T47D (cell line): ENCODE measurements around the gene PPP1R15B.
"Not testable (repeated sequence)": the region's sequence is repeated elsewhere in the genome, so short reads cannot be mapped to it uniquely, and the experiment has no call there.

Experiments used
- DNase-seq, 2 experiments: peaks; one replicate each; pipeline versions ENCODE4 v3.0.0 to v3.0.0-alpha.2; 2011 to 2012; ENCODE audit warnings: low read depth in 1 of 2, low spot score in 1 of 2
- JUND ChIP-seq: IDR thresholded peaks from 2 replicates; pipeline ENCODE4 v1.6.1; 2012; ENCODE audit warnings: low read depth
- in situ Hi-C: cut with HindIII; loops from 2 replicates; pipeline ENCODE4 v1.10.0; 2016; ENCODE audit warnings: low sequenced_read_pairs, low pct_unique_long_range_greater_than_20kb

PPP1R15B gene

DNA sequence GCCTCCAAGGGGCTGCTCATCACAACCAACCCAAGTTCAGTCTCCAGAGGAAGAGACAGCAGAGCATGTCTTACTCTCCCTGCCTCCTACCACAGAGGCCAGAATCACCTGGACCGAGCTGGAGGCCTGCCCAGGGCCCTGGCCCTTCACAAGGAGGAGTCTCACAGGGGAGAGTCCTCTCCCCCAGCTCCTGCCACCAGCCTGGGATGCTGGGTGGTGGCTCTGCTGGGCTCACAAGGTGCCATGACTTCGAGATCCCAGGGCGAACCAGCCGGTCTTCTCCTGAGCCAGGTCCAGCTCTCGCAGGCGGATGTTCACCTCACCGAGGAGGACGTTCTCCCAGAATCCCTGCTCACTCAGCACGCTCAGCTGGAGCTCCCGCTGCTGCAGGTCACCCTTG lies 13.0 kb upstream of the PPP1R15B start:
- no peak for TF ChIP-seq JUND
- in situ Hi-C loops = no loop called here
- DNase-seq = no peak

DNA sequence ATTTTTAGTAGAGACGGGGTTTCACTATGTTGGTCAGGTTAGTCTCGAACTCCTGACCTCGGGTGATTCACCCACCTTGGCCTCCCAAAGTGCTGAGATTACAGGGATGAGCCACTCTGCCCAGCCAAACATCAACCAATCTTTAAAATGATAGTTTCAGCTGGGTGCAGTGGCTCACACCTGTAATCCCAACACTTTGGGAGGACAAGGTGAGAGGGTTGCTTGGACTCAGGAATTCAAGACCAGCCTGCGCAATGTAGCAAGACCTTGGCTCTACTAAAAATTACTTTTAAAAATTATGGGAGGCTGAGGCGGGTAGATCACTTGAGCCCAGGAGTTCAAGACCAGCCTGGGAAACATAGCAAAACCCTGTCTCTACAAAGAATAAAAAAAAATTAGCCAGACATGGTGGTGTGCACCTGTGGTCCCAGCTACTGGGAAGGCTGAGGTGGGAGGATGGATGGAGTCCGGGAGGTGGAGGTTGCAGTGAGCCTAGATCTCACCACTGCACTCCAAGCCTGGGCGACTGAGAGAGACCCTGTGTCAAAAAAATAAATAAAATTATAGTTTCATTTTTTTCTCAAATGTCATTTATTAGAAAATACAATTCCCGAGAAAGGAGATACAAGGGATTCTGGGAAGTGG lies 10.6 kb upstream of the PPP1R15B start:
- in situ Hi-C loops, DNase-seq: not testable (repeated sequence)

DNA sequence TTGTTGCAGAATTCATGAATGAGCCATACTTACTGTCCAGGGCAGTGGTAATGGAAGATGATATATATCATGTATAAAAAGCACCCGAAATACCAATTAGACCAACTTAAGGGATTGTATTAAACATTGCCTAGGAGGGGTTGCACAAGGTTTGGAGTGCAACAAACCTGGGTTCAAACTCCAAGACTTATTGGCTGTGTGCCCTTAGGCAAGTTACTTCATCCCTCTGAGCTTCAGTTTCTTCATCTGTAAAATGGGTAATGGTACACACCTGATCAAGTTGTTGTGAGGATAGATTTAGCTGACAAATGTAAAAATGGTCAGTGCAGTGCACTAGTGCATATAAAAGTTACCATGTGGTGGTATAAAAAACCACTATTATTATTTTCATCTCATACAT lies 9.8 kb upstream of the PPP1R15B start:
- in situ Hi-C loops = no loop called here
- no peak for DNase-seq
- TF ChIP-seq JUND = no peak

DNA sequence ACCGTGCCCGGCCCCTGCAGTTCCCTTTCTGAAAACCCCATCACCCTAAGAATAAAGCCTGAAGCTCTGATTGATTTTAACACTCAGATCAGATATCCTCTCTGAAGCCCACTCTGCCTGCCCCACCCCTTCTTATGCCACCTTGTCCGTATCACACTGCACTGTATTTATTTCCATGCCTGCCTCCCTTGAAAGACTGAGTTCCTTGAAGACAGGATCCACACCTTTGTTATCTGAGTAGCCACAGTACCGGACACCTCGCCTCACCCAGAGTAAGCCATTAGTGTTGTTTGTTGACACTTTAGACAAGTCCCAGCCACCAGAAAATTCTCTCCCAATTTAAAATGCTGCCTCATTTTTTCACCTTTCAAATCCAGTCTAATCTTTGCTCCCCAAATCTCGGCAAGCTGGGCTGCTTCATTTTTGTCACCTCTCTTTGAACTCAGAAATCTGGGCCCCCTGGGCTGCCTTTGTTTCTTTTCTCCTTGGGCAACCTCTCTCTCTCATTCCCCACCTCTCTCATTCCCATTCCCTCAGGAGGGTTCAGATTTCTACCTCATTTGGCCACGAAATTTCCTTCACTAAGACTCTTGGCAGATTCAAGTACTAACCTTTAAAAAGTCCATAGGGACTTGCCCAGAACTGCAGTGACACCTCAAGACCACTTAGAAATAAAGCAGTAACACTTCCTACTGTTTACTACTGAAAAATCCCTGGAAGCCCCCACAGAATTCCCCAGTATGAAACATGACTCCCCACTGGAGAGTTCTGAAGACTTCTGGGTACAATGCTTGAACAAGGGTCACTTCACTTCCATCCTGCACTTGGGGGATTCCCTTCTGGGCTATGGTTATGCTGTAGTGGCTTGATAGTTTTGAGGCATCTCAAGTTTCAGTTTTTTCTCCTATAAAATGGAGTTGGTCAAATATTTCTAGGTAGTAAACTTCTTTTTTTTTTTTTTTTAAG lies 8.7 kb upstream of the PPP1R15B start:
- in situ Hi-C loops = no loop called here
- TF ChIP-seq JUND = no peak
- no peak for DNase-seq

DNA sequence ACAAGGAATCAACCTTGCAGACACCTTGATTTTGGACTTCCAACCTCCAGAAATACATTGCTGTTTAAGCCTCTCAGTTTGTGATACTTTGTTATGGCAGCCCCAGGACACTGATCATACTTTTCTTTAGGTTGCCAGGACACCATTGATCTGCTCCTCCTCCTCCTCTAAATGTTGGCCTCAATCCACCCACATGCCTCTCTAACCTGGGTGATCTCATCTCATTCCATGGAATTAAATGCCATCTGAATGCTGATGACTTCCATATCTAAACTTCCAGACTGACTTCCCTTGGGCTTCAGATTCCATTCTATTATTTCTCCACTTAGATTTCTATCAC lies 7.4 kb upstream of the PPP1R15B start:
- no peak for DNase-seq
- no peak for TF ChIP-seq JUND
- in situ Hi-C loops = no loop called here

DNA sequence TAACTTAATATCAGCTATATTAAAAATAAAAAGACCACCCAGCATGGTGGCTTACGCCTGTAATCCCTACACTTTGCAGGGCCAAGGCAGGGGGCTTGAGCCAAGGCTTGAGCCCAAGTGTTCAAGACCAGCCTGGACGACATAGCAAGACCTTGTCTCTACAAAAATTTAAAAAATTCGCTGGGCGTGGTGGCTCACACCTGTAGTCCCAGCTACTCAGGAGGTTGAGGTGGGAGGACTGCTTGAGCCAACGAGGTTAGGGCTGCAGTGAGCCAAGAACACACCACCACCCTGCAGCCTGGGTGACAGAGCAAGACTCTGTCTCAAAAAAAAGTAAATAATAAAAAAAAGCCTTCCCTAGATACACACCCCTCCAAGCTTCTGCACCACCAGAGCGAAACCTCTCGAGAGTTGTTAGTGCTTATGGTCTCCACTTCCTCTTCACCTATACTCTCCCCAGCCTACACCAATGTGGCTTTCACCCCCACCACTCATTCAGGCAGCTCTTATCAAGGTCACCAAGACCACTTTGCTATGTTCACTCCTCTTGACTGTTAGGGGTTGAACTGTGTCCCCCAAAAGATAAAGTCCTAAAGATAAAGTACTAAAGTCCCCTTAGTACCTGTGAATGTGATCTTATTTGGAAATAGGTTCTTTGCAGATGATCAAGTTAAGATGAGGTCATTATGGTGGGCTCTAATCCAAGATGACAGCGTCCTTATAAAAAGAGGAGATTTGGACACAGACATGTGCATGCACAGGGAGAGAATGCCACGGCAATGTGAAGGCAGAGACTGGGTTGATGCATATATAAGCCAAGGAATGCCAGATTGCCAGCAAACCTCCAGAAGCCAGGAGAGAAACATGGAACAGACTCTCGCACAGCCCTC lies 6.8 kb upstream of the PPP1R15B start:
- DNase-seq = no peak
- TF ChIP-seq JUND = no peak
- in situ Hi-C loops = no loop called here

DNA sequence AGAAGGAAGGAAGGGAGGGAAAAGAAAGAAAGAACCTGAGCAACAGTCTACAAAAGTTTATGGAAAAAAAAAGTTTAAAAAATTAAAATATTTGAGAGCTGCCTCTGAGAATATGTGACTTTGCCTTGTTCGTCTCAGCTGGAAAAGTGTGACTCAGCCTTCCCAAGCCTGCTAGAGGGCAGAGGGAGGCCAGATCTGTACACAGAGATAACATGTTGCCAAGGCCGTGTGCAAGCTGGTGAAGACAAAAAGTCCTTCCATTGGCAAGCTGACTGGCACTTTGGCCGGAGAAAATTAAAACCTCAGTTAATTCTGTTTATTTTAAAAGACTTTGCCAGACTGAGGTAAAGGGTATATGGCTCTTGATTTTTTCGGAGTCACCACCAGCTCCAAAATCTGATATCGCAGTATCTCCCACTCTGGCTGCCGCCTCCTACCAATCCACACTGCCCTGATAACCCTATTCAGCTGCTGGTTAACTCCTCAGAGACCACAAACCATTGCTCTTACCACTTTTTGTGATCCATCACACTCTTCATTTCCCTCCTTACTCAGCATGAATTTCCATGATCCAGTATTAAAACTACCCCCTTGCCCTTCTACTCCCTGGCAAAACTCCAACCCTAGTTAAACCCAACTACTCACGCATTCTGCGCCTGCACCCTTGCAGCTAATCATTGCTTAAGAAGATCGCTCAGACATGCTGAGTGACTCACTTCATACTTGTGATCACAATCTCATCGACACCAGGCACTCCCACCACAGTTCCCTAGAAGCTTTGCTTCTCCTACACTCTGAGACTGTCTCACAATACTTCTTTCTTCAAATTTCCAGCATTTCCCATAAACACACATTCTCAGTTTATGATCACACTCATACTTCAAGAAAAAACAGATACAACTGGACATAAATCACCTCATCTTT lies 5.7 kb upstream of the PPP1R15B start:
- peak; percentile 60; the same call in 1 of the 2 replicates for TF ChIP-seq JUND
- in situ Hi-C loops = no loop called here
- DNase-seq = peak; percentile 37 to 83

DNA sequence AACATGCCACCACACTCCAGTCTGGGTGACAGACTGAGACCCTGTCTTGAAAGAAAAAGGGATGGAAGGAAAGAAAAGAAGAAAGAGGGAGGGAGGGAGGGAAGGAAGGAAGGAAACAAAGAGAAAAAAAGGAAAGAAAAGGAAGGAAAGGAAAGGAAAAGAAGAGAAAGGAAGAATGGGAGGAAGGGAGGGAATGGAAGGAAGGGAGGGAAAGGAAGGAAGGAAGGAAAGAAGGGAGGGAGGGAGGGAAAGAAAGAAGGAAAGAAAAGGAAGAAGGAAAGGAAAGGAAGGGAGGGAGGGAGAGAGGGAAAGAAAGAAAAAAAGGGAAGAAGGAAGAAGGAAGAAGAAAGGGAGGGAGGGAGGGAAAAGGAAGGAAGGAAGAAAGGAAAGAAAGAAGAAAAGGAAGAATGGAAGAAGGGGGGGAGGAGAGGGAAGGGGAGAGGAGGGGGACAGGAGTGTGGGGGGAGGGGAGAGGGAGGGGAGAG lies 5.0 kb upstream of the PPP1R15B start:
- in situ Hi-C loops = no loop called here
- DNase-seq = no peak
- TF ChIP-seq JUND = no peak

DNA sequence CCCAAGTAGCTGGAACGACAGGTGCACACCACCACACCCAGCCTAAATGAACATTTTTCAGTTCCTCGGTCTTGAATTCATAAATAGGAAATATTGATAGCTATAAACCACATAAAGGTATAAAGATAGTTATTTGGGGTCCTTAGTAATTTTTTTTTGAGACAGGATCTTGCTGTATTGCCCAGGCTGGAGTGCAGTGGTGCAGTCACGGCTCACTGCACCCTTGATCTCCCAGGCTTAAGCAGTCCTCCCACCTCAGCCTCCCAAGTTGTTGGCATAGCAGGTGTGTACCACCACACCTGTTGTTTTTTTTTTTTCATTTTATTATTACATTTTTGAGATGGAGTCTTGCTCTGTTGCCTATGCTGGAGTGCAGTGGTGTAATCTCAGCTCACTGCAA lies 3.7 kb upstream of the PPP1R15B start:
- TF ChIP-seq JUND = no peak
- in situ Hi-C loops = no loop called here
- no peak for DNase-seq

DNA sequence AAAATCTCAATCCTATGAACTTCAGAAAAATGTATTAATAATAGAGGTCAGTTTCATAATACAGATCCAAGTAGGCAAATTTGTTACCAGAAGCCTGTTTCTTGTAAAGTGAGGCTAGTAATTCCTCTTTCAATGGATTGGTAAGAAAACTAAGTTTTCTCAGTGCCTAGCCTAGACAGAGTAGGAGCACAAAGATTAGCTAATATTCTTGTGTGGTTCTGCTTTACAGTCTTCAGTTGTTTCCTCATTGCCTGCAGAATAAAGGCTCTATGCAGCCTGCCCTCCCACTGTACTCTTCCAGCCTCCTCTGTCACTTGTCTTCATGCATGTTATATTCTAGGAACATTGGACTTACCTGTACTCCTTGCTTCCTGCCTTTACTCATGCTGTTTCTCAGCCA lies 2.4 kb upstream of the PPP1R15B start:
- no peak for TF ChIP-seq JUND
- in situ Hi-C loops = no loop called here
- no peak for DNase-seq

DNA sequence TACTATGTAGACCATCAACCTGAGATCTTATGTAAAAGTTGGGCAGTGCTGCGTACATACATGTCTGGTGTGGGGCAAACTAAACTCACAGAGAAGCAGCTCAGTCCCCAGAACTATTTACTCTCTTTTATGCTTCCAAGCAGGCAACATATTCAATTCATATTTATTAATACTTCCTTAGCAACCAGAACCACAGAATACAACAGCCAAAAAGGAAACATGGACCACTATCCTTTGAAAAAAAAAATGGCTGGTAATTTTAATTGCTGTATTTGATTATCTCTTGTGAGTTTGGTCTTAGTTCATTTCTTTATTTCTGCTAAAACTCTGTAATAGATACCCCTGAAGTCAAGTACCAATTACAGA lies 1.5 kb upstream of the PPP1R15B start:
- in situ Hi-C loops = no loop called here
- TF ChIP-seq JUND = no peak
- DNase-seq = no peak
